Stimulated activated CD8-positive, alpha-beta memory T cell treated with anti-CD3 and anti-CD28 coated beads, Interleukin-2, amount 100 ng/mL, for 1 hour (primary cell): Measurements from ENCODE around the gene KRT35.

ENCODE experiments used
- DNase-seq, 2 donors: peaks; one replicate each; pipeline ENCODE4 v3.0.0-alpha.2; 2020; ENCODE audit warnings: low read depth in 2 of 2

Gene KRT35

DNA sequence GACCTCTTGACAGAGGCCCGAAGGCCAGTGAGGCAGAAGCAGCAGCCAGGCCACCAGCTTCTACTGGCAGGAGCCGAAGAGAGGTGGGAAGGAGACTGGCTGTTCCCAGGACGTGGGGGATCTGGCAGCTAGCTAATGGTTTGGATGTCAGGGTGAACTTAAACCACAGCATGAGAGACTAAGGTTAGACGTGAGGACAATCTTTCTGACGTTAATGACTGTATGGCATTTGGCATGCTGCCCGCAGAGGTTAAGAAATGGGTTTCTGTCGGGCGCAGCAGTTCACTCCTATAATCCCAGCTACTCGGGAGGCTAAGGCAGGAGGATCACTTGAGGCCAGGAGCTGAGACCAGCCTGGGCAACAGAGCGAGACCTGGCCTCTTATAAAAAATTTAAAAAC, 30.8 kb upstream of the KRT35 start:
- DNase-seq, result no peak

DNA sequence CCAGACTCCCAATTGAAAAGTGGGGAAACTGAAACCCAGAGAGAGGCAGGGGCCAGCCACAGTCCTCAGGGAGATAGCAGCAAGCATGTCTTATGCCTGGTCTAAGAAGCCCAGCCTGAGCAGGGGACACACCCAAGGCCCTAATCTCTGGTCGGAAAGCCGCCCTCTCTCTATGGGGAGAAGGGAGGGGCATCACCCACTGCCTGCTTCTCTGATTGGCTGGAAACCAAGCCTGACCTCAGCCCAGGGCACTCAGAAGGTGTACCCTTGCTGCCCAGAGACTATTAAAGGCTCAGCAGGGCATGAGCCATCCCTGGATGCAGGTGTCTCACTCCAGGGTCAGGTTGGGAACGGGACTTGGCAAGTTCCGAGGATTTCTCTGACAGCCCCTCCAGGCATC, 30.2 kb upstream of the KRT35 start:
- no peak for DNase-seq

DNA sequence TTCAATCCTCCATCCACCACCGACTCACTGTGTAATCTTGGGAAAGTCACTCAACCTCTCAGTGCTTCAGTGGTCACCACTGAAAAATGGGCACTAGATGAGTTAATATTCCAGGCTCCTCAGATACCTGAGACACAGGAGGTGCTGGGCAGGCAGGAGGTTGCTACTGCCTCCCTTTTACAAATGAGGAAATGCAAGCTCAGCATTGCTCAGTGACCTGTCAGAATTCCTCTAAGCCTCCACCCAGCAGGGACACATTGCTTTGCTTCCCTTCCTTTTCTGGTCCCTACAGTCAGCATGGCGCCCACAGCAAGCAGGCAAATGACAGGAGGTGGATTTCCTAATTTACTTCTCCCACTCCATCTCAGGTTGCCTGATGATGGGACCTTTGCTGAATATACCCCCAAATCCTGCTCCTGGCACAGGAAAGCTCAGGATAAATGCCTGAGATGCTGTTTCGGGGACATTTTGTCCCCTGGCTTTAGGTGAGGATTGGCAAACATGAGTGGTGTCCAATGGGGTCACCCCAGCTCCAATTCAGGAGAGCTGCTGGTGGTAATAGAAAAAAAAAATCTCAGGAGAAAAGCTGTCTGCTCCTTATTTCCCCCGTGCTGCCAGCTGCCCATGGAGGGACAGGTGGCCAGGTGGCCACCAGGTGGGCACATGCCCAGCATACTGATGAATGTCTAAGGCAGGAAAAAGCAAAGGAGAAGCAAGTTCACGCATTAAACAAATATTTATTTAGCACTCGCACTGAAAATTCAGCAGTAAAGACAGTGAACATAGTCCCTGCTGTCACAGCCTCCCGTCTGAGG, 29.5 kb upstream of the KRT35 start:
- no peak for DNase-seq

DNA sequence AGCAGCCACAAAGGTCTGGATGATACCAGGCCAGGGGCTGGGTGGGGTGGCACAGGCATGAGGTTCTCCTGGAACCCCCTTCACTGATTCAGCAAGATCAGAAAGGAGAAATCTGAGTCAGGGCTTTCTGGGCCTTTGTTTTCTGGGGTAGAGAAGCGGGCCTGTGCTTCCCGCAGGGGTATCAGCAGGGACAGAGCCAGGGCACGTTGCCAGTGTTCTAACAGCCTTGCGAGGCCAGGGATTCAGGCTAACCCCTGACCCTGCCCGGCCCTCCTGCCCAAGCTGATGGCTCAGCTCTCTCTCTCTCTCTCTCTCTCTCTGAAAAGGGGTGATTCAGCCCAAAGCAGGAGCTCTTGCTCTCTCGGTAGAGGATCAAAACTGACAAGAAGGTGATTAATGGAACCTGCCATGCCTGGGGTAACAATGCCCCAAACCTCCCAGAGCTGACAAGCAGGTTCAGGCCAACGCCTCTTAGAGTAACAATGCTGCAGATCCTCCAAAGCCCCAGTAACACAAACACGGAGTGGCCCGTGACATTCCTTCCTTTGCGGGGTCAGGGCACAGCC, 26.4 kb upstream of the KRT35 start:
- no peak for DNase-seq

DNA sequence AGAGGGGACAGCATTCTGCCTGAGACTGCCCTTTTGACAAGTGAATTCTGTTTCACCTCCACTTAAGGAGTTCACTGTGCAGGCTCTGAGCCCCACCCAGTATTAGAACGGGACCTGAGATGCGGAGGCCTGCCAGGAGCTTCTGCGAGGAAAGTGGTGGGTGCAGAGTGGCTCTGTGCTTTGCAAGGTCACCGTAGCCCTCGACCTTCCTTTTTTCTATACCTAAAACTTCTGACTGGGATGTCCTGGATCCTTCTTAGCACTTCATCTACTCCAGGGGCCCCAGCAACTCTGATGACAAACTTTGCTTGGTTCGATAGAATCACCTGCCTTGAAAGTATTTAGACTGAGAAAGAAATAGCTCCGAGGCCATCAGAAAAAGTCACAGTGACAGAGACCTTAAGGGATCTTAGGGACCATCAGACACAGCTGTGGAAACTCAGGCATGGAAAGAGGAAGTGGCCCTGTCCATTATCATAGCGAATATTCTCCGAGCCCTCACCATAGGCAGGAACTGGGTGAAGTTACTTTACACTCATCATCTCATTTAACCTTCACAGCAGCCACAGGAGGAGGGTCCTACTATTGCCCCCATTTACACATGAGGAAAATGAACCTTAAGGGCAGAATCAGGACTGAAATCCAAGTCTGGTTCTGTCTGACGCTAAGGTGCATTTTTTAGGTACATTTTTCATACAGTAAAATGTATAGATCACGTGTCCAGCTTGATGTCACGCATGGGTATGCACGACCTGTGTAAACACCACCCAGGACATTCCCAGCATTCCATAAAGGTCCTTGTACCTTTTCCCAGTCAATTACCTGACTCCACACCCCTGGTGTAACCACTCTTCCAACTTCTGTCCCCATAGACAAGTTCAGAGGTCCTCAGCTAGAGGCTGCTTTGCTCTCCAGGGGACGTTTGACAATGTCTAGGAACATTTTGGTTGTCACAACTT, 25.1 kb upstream of the KRT35 start:
- no peak for DNase-seq

DNA sequence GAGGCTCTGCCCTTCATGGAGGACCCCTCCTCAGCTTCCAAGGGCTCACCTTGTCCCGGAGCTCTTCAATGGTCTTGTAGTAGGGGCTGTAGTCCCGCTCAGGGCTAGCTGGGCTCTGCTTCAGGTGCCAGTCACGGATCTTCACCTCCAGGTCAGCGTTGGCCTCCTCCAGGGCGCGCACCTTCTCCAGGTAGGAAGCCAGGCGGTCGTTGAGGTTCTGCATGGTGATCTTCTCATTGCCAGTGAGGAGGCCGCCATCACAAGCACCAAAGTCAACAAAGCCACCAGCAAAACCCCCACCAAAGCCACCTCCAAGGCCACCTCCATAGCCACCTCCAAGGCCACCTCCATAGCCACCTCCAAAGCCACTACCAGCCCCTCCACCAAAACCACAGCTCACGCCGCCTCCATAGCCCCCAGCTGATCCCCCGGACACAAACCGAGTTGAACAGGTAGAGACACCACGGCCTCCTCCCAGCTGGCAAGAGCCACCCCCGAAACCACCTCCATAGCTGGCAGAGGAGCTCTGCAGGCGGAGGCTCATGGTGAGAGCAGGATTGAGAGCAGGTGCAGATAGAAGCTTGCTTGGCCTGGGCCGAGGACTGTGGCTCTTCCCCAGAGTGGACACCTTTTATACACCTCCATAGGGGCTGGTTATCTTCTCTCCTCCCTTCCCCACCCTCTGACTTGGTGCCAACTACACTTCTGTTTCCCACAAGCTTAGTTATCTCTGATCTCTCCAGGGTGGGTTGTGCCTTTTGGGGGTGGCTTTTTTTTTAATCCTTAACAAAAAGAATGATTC, 24.3 kb upstream of the KRT35 start, which contains the start of gene KRT13:
Gene KRT13 (minus strand): TSS at position 606 of the 802 bp plus-strand sequence. CDS start 62 bp downstream, at position 544.
- DNase-seq, result no peak

DNA sequence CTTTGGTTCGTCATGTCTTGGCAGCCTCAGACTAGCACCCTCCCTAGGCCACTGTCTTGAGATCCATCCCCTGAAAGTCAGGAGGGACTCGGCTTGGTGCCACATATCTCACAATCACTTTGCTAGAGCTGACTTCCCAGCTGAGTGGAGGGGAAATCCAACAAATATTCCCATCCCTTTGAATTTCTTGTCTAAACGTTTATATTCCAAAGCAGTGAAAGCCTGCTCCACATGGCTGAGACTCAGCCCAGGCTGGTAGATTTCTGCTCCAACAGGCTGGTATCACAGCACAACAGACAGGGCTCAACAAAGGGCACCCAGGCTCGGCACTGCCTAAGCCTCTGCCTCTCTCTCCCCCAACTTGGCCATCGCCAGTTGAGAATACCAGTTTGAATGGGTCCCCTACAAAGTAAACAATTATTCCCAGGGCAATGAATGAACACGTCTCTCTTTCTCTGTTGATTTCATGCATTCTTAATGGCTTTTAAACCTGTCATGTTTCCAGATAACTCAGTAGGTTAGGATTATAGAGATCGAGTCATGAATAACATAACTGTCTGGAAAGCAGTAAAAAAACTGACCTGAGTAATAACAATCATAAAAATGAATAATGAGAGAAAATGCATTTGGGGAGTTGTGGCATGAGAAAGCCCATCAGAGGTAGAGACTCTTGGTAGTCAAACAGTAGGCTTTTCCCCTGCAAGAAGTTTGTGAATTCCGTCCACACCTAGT, 23.5 kb upstream of the KRT35 start:
- no peak for DNase-seq

DNA sequence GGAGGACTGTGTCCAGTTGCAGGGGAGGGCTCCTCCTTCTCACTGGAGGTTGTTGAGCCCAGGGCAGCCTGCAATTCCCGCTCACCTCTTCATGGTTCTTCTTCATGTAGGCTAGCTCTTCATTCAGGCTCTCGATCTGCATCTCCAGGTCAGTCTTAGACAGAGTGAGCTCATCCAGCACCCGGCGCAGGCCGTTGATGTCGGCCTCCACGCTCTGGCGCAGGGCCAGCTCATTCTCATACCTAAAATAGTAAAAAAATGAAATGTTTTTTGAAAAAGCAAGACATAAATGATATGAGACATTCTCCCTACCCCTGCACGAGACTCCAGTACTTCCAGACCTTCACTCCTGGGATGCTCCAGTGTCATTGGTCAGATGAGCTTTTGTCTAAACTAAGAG, 22.3 kb upstream of the KRT35 start:
- no peak for DNase-seq

DNA sequence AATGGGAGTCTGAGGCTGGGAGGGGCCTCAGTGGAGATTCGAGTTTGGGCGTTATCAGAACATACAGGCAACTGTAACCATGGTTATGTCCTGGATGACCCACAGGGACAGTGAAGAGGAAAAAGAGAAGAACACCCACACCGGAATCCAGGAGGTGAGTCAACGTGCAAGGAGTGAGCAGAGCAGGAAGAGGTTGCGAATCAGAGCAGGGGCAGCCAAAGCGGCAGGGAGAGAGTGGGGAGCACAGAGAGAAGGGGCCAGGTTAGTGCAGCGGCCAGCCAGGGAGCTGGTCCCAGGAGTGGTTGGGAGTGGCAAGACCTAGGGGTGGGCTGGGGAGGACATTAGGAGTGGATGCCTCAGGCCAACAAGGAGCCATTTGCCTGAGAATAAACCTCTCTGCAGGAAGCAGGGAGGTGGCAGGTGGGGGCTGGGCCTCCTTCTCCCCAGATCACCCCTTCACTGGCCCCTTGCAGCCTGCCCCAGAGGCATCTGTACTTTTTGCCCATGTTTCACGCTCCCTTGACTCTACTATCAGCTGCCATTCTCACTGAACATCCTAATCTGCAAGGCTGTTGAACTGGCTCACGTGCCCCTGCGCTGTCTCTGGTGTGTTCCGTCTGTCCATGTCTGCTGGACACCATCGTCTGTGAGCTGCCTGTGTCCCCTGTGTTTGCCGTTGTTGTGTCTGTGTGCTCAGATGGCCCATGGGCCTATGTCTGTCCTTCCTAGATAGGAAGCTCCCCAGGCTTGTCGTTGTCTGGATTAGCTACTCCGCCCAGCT, 19.4 kb upstream of the KRT35 start:
- DNase-seq, result no peak

DNA sequence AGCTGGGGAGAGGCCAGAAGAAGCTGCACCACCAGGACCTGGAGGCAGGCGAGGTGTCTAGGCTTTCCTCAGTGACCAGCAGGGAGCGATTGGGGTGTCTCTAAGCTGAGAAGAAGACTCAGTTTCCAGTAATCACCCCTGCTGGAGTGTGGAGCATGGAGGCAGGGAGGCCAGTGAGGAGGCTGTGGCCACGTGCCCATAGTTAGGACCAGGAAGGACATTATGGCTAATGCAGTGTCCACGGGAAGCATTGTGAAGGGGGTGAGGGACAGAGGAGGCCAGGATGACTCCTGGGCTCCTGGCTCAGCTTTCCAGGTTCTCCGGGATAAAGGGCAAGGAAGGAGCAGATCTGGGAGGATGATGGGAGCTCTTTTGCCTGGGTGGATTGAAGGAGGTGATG, 18.8 kb upstream of the KRT35 start:
- DNase-seq, result no peak

DNA sequence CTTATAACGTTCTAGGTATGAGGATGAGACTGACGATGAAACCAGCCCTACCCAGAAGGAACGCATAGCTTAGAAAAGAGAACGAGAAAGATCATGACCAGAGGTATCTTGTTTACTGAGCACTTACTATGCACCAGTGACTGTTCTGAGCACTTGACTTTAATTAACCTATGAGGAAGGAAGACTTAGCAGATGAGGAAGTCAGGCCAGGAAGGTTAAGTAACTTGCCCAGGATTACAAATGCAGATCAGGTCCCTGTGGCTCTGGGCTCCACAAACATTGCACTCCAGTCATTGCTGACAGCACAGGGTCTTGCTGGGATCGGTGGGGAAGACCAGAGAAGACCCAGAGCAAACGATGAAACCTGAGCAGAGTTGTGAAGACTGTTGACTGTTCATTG, 17.3 kb upstream of the KRT35 start:
- no peak for DNase-seq

DNA sequence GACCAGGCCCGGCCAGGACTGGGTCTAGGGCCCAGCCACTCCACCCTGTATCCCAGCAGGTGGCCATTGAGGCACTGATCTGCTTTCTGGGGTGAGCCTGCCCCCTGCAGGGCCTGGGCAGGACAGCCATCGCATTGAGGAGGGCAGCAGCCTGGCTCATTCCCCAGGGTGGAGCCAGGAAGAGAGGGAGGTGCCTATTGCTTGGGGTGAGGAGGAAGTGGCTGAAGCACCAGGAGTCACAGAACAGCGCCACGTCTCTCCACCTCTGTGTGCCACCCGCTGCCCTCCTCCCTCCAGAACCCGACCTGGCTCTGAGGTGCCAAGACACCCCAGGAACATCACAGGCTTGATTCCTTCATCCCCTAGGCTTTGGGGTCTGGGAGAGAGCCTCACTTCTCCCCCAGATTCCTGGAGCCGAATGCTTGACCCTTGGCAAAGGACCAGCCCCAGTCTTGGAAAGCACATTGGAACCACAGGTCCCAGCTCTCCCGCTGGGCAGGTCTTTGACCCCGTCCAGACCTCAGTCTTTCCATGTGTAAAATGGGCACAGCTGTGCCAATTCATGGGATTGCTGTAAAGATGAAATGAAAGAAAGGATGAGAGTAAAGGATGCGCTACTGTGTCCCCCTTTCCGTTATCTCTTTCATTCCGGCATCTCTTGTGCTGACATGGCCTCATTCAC, 16.0 kb upstream of the KRT35 start:
- DNase-seq, result peak; percentile 1 to 4

DNA sequence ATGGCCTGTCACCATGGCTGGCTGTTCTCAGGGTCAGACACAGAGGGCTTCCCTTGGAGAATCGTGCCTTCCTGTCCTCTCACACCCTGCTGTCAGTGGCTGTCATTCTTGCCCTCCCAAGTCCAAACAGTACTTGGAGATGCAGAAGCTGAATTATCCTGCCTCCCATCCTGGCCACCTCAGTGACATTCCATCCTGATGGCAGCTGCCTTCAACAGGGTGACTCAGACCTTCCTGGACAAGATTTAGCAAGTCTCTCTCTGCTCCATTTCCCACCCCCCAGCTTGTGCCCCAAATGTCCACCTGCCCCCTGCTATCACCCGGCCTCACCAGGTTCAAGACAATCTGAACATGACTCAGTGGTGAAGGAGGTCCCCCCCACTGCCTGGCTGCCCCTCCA, 13.6 kb upstream of the KRT35 start:
- no peak for DNase-seq

DNA sequence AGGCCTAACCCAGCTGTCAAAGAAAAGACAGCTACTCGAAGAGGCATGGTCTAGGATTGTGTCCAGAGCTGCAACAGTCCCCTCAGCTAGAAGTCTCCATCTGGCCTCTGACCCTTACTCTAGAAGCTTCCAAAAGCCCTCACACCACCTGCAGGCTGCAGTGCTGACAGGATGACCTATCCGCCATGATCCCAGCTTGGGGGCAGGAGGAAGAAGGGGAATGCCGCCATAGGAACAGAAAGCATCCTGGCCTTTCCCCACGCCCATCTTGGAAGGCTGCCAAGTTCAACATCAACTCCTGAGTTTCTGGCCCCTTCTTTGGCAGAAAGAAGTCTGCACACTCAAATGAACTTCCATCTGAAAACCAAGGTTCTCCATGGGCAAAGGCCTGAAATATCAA, 11.8 kb upstream of the KRT35 start:
- DNase-seq, result no peak

DNA sequence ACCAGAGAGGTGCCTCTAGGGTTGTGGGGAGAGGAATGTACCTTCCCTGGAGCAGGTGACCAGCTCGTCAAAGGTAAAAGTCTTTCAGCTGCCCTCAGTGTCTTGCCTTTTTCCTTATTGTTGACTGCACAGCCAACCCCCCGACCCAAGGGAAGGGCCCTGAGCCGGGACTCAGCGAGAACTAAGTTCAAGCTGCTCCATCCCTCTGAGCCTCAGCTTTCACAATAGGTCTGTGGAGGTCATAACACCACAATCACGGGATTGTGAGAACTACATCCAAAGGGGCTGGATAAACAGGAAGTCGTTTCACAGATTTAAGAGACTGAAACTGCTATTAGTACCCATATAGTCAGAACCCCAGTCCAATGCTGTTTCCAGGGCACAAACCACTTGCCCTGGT, 11.4 kb upstream of the KRT35 start:
- DNase-seq, result no peak

DNA sequence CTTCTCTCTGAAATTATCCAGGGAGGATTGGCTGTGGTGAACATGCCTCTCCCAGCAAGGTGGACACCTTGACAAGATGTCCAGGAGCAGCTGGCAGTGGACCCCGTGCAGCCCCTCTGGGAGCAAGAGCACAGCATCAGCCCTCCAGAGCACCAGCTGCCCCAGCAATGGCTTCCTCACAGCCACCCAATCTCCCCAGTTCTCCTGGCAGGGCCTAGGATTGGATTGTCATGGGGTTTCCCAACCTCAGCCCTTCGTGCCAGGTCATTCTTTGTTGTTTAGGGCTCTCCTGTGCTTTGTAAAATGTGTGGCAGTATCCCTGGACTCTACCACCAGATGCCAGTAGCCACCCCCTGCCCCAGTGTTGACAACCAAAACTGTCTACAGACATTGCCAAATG, 10.5 kb upstream of the KRT35 start:
- DNase-seq, result no peak

DNA sequence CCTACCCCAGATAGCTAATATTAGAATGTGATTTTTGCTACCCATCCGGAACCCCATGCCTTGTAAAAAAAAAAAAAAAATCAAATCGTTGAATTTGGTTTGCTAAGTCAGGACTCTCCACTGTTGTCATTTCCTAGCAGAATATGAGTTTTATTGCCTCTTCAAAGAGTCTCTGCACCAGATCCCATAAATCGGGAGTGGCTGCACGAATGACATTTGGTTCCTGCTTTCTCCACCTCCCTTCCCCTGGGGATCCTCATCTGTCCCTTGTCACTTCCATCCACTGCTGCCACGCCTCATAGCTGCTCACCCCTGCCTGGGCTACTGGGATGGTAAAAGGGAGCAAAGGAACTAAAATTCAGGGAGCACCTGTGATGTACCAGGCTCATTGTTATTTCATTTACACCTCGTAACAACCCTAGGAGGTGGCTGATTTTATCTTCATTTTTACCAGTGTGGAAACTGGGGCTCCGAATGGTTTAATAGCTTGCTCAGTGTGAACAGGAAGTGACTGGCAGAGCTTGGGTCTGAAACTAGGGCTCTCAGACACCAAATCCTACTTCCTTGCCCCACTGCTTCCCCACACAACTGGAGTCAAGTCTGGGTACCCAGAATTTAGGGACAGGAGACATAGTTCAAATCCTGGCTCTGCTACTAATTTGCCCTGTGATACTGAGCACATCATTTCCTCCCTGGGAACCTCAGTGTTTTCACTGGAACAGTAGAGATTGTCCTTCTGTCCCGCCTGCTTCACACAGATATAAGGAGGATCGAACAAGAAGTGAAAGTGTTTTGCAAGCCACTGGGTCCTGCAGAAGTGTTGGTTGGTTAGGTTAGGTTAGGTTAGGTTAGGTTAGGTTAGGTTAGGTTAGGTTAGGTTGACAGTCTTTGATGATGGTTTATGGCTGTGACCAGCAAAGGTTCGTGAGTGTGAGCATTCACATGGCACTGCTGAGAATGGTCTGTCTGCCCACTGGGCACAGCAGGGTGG, 9.3 kb upstream of the KRT35 start:
- DNase-seq, result no peak

DNA sequence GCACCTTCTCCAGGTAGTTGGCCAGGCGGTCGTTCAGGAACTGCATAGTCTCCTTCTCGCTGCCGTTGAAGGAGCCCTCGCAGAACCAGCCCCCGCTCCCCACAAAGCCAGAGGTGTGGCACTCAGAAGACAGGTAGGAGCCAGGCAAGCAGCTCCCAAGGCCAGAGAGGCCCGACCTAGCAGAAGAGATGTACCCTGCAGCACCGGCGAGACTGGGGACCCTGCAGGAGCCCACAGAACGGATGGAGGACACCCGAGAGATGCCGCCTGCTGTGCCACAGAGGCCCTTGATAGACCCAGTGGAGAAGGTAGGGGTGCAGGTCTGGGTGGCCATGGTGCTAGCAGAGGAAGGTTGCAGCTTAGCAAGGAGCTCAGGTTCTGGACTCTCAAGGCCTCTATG, 8.6 kb upstream of the KRT35 start, which contains the start of gene KRT36:
Gene KRT36 (minus strand): TSS at position 380 of the 400 bp plus-strand sequence. CDS start 46 bp downstream, at position 334.
- DNase-seq, result no peak
